Activated T-helper 1 cell treated with Interleukin-2 at 50 U/mL for 16 hours (primary cell): ENCODE measurements around the gene SYNDIG1L.
"Not testable (repeated sequence)": the region's sequence is repeated elsewhere in the genome, so short reads cannot be mapped to it uniquely, and the experiment has no call there.

Experiments used
- DNase-seq: peaks from one replicate; pipeline ENCODE4 v3.0.0-alpha.2; 2020; ENCODE audit warnings: low read depth

The SYNDIG1L gene

DNA sequence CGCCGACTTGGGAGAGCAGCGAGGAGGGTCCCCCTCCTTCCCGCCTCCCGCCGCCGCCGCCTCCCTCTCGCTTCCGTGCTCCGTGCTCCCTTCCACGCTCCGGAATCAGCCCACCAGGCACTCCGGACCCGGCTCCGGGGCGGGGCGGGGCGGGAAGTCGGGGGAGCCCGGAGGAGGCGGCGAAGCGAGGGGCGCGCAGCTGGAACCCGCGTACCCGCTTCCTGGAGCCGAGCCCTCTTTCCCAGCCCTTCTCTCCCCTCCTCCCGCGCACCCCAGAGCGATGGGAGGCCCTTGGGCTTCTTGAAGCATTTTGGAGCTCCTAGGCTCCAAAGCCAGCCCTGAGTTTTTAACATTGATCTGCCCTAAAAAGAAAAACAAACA, at the start of gene SYNDIG1L:
TSS of gene SYNDIG1L (minus strand) at position 9 of the 381 bp plus-strand sequence. CDS start 16,466 bp downstream, outside the sequence.
- DNase-seq, result no peak

DNA sequence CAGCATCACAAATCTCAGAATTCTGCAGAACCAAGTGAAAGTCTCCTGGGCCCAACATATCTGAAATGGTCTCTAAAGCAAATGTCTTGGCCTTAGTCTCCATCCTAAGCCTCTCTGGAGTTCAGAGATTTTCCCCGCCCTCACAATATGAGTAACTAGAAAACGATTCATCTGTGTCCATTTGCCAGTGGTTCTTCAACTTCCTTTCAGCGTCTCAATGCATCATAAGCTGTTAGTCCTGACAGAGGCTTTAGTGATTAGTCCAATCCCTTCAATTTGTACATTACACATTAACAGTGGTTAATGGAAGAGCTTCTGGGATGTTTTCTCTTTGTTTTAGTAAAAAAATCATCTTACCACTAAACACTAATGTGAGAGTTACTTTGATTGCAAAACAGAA, 49.7 kb upstream of the SYNDIG1L start:
- no peak for DNase-seq

DNA sequence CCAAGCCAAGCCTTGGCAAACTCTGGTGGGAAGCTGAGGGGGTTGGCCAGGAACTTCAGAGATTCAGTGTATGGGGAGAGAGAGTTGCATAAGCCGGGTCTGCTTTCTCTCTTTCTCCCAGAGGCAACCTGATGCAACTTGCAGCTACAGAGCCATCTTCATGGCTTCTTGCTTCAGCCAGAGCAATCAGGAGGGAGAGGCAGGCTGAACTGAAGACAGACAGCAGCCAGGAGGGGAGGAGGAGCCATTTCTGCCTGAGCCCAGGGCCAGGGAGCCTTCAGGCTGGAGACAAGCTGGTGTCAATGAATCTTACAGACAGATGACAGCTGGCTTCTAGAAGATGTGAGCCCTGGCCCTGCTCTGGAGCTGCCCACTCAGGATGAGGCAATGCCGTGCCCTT, 48.4 kb upstream of the SYNDIG1L start:
- DNase-seq, result no peak

DNA sequence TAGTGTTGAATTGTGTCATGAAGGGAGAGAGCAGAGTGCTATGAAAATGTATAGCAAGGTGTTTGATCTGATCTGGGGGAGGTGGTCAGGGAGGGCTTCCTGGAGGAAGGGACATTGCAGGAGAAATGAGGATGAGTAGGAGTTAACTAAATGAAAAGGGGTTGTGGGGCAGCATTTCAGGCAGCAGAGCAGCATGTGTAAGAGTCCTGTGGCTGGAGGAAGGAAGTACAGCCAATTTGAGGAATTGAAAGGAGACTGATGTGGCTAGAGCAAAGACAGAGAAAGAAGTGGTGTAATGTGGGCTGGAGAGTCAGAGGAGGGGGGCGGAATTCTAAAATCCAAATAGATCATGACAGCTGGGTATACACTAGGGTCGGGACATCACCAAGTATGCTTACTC, 46.6 kb upstream of the SYNDIG1L start:
- no peak for DNase-seq

DNA sequence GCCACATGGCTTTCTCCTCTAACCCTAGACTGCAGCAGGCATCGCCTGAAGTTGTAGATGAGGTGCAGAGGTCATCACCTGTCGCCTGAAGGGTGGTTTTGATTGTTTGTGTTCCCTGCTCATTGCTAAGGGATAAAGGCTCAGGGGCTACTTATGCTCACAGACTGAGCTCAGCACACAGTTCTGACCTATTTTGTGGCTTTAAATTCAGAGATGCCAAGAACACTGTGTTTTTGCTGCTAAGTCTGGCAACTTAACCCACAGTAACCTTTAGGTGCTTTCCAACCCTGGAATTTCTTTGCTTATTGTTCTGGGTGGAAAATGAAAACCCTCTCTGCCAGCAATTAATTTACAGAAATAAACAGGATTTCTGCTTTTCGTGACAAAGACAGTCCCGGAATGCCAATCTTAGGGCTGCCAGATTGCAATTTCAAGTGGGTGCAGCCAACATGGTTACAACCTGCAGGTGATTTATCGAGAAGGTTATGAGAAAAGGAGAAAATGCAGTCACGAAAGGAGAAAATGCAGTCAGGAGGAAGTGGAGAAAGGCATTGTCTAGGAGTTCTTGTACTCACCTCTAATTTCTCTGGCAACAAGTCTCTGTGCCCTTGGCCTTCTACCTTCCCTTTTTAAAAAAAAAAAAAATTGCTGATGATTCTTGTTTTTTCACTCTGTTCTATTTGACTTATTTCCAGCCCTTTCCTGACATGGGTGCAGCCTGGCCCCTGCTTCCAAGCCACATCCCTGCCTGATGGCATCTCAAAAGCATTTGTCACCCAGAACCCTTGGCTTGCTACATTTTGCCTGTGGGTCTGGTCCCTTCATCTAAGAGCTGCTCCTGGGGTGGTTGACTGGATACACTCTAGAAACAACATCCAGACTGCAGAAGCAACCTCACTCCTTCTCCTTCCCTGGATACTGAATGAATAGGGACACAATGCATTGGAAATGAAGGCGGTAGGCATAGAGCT, 43.8 kb upstream of the SYNDIG1L start:
- no peak for DNase-seq

DNA sequence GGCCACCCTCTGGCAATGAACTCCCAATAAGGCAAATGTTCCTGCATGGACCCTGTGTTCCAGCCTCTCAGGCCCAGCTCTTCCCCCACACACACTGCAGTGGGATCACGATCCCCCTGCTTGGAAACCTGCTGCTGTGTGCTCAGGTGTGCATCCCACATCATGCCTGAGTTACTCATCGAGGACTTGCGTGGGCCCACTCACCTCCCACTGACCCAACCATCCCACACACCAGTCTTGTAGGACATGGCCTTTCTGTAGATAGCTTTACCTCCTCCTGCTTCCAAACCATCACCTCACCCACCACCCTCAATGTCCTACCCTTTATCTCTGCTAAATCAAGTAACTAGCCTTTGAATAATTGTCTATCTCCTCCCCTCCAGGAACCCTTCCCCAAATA, 42.5 kb upstream of the SYNDIG1L start:
- DNase-seq, result no peak

DNA sequence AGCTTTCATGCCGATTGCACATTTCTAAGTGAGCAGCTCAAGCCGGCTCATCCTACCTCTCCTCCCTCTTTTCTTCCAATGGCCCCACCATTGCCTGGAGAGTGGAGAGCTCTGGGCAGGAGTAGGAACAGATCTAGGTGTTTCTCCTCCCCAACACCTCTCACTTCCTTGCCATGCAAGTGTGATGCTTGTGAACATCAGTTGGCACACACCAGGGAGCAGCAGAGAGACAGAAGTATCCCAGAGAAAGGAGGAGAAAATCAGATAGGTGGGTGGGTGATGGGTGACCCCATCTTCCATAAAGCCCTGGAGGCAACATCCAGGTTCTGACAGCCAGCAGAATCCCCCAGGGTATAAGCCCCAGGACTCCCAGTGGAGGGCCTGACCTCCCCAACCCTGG, 39.3 kb upstream of the SYNDIG1L start:
- no peak for DNase-seq

DNA sequence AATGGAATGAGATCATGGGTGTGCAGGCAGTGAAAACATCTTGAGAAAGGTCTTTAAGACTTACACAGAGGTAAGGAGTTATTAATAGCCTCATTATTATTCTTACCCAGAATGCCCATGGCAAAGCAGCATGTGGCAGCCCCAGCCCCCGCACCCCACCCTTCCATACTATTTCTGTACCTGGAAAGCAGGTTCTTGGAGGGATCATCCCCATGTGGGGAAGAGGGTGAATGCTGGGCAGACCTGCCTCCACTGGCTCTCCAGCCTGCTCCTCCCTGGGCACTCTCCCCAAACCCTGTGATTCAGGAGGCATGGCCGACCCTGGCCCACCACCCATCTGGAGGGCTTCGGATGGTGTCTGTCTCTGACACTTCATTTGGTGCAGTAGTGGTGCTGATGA, 38.8 kb upstream of the SYNDIG1L start:
- no peak for DNase-seq

DNA sequence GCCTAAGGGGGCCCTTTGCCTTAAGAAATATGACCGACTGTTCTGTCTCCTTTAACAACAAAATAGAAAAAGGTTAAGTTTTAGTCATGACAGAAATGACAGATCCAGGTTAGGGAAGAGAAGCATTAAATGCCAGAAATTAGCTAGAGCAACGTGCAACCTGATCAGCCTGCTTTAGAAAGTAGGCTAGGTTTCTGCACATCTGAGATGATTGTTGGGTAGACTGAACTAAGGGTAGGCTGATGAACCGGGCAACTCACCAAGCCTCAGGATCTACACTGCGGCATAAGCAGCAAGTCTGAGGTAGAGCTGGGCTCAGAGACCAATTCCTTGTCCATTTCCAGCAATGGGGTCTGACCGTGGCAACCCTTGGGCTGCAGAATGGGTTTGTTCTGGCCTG, 37.7 kb upstream of the SYNDIG1L start:
- DNase-seq, result no peak

DNA sequence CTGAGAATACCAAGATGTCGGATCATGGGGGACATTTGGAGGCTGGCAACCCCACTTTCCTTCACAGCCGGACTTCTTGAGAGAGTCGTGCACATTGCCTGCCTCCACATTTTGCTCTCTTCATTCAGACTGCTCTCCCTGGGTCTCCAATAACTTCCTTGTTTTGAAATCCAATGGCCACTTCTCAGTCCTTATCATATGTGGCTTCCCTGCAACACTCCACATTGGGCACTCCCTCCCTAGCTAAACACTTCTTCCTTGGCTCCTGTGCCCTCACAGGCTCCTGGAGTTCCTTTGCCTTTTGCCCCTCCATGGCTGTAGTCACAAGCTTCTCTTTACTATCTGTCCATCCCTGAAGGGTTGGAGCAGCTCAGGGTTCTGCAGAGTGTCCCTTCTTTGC, 37.0 kb upstream of the SYNDIG1L start:
- DNase-seq, result no peak

DNA sequence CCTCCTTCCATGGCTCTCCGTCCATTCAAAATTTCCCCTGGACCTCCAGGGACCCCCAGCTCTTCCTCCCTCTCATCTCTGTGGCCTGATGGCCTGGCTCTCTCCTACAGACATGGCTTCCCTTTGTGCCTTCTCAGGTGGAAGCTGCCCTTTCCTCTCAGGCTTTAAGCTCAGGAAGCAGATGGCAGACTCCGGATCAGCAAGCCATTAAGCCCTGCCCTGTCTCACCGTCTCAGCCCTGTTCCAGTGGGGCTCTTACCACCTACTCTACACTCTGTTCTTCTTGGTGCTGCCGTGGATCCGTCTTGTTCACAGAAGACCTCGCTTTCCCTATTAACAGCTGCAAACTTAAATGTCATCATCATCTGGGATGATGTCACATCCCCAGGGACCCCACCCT, 34.0 kb upstream of the SYNDIG1L start:
- no peak for DNase-seq

DNA sequence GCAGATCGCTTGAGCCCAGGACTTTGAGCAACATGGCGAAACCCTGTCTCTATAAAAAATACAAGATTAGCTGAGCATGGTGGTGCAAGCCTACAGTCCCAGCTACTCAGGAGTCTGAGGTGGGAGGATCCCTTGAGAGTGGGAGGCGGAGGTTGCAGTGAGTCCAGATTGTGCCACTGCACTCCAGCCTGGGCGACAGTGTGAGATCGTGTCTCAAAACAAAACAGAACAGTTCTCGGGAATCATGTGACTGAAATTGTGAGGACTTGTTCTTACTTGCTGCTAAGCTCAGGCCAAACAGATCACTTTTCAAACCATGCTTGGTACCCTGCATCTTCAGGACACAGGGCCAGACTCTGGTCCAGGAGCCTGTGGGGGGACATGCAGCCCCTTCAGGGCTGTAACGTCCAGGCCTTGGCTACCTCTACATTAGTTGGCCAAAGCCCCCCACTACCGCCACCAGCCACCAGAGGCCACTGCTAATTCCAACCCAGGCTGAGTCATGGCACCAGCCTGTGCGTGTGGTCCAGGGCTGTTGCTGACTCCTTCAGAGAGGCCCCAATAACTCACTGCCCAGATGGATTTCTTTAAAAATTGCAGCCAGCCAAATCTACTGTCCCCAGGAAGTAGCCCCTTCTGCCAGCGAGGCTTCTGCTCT, 33.4 kb upstream of the SYNDIG1L start:
- DNase-seq, result no peak

DNA sequence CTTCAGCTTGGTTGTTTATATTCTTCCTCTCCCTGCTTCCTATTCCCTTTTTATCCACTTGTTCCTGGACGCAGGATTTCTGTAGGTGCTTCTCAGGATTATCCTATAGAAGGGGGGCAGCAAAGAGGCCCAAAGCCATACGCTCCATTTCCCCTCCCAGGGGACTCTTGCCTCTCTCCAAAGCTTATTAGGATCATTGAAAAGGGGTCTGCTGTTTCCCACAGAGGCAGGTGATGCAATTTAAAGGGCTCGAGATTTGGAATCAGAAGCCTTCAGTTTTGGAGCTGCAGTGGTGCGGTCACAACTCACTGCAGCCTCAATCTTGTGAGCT, 31.5 kb upstream of the SYNDIG1L start:
- DNase-seq, result no peak

DNA sequence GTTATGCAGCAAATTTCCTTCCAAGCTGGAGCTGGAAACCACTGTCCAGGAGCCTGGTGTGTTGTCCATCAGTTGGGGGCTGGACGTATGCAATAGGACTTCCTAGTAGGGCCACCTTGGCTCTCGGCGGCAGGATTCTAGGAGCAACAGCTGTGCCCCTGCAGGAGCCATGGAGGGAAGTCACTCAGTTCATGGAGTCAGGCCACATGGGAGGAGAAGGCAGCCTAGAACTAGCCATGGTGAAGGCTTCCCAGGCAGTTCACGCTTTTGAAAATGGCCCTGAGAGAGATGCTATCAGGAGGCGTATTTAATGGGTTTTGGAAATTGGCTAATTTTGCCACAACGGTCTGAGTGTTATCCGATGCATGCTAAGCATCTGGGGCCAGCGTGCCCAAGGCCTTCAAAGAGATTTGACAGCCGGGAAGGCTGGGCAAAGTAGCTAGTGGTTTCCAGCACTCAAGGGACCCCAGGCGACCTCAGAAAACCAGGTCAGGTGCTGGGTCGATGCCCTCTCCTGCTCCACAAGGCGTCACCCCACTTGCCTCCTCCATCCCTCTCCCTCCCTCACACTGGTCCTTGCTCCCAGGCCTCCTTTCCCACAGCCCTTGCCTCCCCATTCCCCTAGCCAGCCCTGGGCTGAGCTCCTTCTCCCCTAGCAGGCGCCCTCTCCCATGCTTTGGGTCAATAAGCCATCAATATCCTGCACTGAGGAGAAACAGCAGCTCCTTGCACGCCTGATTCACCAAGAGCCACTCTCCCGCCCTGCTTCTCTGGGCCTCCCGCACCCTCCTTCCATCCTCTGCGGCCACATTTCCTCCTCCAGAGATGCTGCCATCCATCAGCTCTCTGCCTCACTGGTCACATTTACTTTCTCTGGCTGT, 30.9 kb upstream of the SYNDIG1L start:
- no peak for DNase-seq

DNA sequence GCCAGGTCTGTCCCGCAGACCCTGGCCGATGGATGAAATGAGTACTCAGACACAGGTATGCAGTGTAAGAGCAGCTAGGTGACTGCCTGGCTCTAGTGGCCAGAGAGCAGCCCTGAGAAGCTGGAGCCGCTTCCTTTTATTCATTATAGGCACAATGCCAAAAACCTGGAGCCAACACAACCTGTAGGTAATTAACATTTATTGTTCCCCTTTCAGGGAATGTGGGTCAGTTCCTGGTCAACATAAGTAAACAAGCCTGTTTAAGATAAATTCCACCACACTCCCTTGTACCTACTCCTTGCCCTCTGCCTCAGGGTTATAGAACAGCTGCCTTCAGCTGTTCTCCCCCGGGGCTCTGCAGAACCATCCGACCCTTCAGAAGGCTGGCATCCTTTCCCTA, 28.4 kb upstream of the SYNDIG1L start:
- not testable (repeated sequence) for DNase-seq

DNA sequence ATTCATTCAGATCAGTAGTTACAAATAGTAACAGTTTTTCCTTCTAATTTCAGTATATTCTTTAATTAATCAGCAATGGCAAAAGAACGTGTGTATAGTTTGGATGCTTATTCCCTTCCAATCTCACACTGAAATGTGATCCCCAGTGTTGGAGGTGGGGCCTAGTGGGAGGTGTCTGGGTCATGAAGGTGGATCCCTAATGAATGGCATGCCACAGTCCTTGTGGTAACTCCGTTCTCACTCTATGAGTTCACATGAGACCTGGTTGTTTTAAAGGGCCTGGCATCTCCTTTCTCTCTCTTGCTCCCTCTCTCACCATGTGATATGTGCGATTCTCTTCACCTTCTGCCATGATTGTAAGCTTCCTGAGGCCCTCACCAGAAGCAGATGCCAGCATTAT, 18.9 kb upstream of the SYNDIG1L start:
- no peak for DNase-seq

DNA sequence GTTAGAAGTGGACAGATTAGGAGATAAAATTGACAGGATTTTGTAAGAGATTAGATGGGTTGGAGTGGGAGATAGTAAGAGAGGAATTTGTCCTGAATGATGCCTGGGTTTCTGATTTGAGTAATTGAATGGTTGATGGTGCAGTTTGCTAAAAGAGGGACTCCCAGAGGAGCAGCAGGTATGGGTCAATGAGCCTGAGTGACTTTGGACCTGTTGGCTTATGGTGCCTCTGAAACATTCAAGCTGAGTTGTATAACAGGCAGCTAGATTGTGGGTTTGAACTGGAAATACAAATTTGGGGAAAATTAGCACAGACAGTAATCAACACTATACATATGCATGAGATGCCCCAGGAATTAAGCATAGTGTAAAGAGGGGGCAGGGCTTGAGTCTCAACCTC, 16.7 kb upstream of the SYNDIG1L start:
- no peak for DNase-seq

DNA sequence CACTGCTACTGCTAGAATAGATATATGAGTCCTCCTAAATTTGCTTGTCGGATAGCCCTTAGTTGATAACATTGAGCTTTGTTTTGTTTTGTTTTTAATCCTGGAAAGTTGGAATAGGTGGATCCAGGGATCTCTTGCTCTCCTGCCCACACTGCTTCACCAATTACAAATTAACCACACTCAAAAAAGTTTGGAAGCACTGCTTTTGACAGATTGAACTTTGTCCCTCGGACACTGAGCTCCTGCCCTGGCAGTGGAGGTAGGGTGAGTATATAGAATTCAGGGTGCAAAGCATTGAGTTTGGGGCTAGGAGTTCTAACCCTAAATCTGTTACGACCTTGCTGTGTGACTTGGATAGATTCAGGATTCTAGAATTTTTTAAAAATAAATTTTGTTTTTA, 15.1 kb upstream of the SYNDIG1L start:
- DNase-seq, result no peak

DNA sequence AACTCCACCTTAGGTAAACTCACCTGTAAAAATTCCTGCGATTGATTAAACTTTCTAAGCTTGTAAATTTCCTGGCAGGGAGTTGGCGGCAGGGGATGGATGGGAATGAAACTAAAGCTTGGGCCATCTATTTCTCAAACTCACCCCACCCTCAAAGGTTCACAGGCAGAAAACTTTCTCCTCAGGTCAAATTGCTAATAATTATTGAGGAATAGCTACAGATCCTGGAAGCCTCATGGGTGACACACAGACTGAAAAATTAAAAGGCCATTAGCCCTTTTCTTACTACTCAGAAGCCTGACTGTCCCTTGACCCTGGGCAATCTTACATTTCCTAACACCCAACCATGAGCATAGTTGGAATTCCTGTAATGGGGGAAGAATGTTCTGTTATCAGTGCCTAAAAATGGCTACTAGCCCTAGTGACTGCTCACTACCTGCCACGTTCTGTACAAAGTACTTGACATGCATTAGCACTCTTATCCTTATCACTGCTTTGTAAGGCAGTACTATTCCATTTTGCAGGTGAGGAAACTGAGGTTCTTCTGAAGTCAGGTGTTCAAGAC, 12.4 kb upstream of the SYNDIG1L start:
- no peak for DNase-seq

DNA sequence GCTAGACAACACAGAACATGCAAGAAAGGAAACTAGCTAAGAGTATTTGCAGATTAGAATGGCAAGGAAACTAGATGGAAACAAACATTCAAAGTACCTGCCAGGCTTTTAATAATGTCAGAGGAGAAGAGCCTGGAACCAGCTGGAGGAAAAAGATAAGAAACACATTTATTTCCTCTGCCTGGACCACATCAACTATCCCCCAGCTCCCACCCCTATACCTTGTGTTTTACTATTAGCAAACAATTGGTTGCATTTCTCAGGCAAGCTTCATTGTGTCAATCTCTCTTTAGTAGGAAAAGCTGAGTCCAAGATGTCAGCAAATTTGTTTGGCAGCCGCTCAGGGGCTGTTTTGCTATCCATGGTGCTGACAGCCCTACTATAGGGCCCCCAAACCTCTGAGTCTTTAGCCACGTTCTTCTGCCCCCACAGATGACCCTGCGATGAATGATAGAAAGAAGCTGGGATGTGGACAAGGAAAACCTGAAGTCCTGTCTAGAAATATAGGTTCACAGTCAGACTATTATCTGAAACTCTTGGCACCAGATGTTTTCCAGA, 11.6 kb upstream of the SYNDIG1L start:
- no peak for DNase-seq

DNA sequence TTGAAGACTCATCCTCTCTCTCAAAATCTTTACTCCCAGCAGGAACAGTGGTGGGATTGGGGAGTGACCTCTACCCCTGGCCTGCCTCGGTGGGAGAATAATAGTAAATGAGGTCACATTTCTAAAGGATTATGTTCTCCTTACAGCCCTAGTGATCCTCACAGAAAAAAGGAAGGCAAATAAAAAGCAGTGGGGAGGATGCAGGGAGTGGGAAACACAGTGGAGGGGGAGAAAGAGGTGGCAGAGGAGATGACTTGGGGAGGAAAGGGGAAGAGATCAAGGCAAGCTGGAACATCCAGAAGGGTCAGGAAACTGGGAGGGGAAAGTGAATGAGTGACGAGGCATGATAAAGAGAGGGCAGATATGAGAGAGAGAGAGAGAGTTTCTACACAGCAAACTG, 8.3 kb upstream of the SYNDIG1L start:
- DNase-seq, result no peak

DNA sequence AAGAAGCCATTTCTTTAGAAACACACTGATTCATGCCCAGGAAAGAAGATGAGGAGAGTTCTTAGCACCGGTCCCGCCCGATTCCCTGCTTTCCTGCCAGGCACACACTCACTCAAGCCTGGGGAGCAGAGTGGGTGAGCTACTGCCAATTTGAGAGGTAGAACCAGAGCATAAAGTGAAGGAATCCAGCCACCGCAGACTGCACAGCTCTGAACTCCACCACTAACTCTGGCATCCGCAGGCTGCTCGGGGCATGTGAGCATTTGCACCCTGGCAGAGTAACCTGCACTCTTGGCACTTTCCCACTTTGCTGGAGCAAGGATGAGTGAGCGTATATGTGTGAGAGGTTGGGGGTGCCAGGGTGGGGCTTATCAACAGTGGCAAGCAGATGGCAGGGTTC, 4.0 kb upstream of the SYNDIG1L start:
- DNase-seq, result no peak
